IMR-90 (cell line): ENCODE results near the gene JPH3. TPM values are rescaled to one million over a fixed set of nuclear protein-coding genes. Genes with fewer than 3 reads are reported as not detected.

Experiments used
- ATAC-seq: fragments of 200-7000 bp; cut with Tn5 transposase; 2 replicates; pipeline ENCODE4 v1.9.1; 2020; ENCODE audit warnings: low read depth, mild to moderate bottlenecking, moderate library complexity
- BruUV-seq: library from RNA; stranded (reverse); fragments of 400-500 nt; replicated peaks from 2 replicates; lab custom pipeline; 2021; lab: Mats Ljungman, UMichigan
- CTCF ChIA-PET: fragments of 300-600 bp; formaldehyde crosslinking; extraction: SDS; loops from one replicate; lab custom pipeline; 2021; ENCODE audit warnings: antibody characterized with exemption; lab: Yijun Ruan, JAX
- POLR2A ChIA-PET: fragments of 300-600 bp; sonication (Branson Sonifier 250); formaldehyde crosslinking; loops from one replicate; lab custom pipeline; 2022; ENCODE audit warnings: antibody characterized with exemption; ENCODE audit not compliant: unreplicated experiment; lab: Charles Lee
- DNase-seq: peaks from one replicate; pipeline ENCODE4 v3.0.0; 2013
- H2AFZ ChIP-seq: replicated peaks from 2 replicates; pipeline ENCODE3; 2013; ENCODE audit warnings: low read length, mild to moderate bottlenecking; ENCODE audit not compliant: poor library complexity
- H2AK5ac ChIP-seq: 2 replicates; pipeline ENCODE4 v1.6.1; 2013; ENCODE audit warnings: low read depth, low read length, inconsistent platforms
- H2AK9ac ChIP-seq: replicated peaks from 2 replicates; pipeline ENCODE3; 2013; ENCODE audit warnings: mild to moderate bottlenecking, low read depth, low read length, moderate library complexity; ENCODE audit not compliant: poor library complexity
- H2BK120ac ChIP-seq: 2 replicates; pipeline ENCODE4 v1.6.1; 2013; ENCODE audit warnings: low read depth, low read length, inconsistent platforms
- H2BK15ac ChIP-seq: 3 replicates; pipeline ENCODE4 v1.6.1; 2013; ENCODE audit warnings: low read depth, low read length, inconsistent platforms
- H2BK20ac ChIP-seq: 2 replicates; pipeline ENCODE4 v1.6.1; 2013; ENCODE audit warnings: low read depth, mild to moderate bottlenecking, inconsistent platforms, low read length, moderate library complexity
- H2BK5ac ChIP-seq: 2 replicates; pipeline ENCODE4 v1.6.1; 2013; ENCODE audit warnings: mild to moderate bottlenecking, low read depth, low read length, inconsistent platforms; ENCODE audit not compliant: poor library complexity, severe bottlenecking
- H3K14ac ChIP-seq: replicated peaks from 2 replicates; pipeline ENCODE4 v1.6.1; 2013; ENCODE audit warnings: low read depth, low read length, inconsistent platforms
- H3K18ac ChIP-seq: 2 replicates; pipeline ENCODE4 v1.6.1; 2013; ENCODE audit warnings: low read depth, low read length, control low read depth
- H3K23ac ChIP-seq: 2 replicates; pipeline ENCODE4 v1.6.1; 2013; ENCODE audit warnings: low read depth, low read length, inconsistent platforms
- H3K27ac ChIP-seq: 2 replicates; pipeline ENCODE4 v1.5.1; 2013; ENCODE audit warnings: mild to moderate bottlenecking, control low read depth, low read length; ENCODE audit not compliant: insufficient read depth
- H3K27me3 ChIP-seq: 2 replicates; pipeline ENCODE4 v1.6.1; 2013; ENCODE audit warnings: low read length; ENCODE audit not compliant: control insufficient read depth, insufficient read depth
- H3K36me3 ChIP-seq: 2 replicates; pipeline ENCODE4 v1.6.1; 2013; ENCODE audit warnings: low read length, mixed read lengths; ENCODE audit not compliant: control insufficient read depth, insufficient read depth
- H3K4ac ChIP-seq: 2 replicates; pipeline ENCODE4 v1.6.1; 2013; ENCODE audit warnings: low read depth, low read length, inconsistent platforms
- H3K4me1 ChIP-seq: 2 replicates; pipeline ENCODE4 v1.6.1; 2013; ENCODE audit warnings: low read length, mixed read lengths; ENCODE audit not compliant: control insufficient read depth, insufficient read depth
- H3K4me2 ChIP-seq: 2 replicates; pipeline ENCODE4 v1.6.1; 2013; ENCODE audit warnings: low read depth, mild to moderate bottlenecking, control low read depth, low read length, moderate library complexity
- H3K4me3 ChIP-seq: 2 replicates; pipeline ENCODE4 v1.5.1; 2013; ENCODE audit warnings: low read depth, mild to moderate bottlenecking, control low read depth, low read length, moderate library complexity; ENCODE audit not compliant: insufficient read depth
- H3K56ac ChIP-seq: 2 replicates; pipeline ENCODE4 v1.6.1; 2013; ENCODE audit warnings: low read length, inconsistent platforms; ENCODE audit not compliant: insufficient read depth; ENCODE audit errors: extremely low read depth
- H3K79me1 ChIP-seq, 2 experiments: 2 replicates each; pipeline ENCODE4 v1.6.1; 2013; ENCODE audit warnings: low read length in 2 of 2, inconsistent platforms in 1 of 2, low read depth in 1 of 2
- H3K9ac ChIP-seq: 2 replicates; pipeline ENCODE4 v1.6.1; 2013; ENCODE audit warnings: low read depth, low read length, control low read depth
- H3K9me1 ChIP-seq: 2 replicates; pipeline ENCODE4 v1.6.1; 2013; ENCODE audit warnings: low read length, inconsistent platforms; ENCODE audit not compliant: insufficient read depth
- H3K9me3 ChIP-seq: 2 replicates; pipeline ENCODE4 v1.6.1; 2013; ENCODE audit warnings: low read length; ENCODE audit not compliant: control insufficient read depth, insufficient read depth
- H4K20me1 ChIP-seq: 2 replicates; pipeline ENCODE4 v1.6.1; 2013; ENCODE audit warnings: low read length, inconsistent platforms; ENCODE audit not compliant: insufficient read depth
- H4K5ac ChIP-seq: 2 replicates; pipeline ENCODE4 v1.6.1; 2013; ENCODE audit warnings: mild to moderate bottlenecking, low read depth, low read length, control low read depth
- H4K8ac ChIP-seq, 2 experiments: 2 replicates each; pipeline ENCODE4 v1.6.1; 2013; ENCODE audit warnings: low read depth in 2 of 2, low read length in 2 of 2, control low read depth in 1 of 2, inconsistent platforms in 1 of 2
- H4K91ac ChIP-seq: 2 replicates; pipeline ENCODE4 v1.6.1; 2013; ENCODE audit warnings: low read depth, low read length, inconsistent platforms; ENCODE audit not compliant: insufficient read depth
- BHLHE40 ChIP-seq: fragments of 150-350 bp; IDR thresholded peaks from 2 replicates; pipeline ENCODE4 v1.6.1; 2016; ENCODE audit warnings: mild to moderate bottlenecking, low read depth, low read length
- CHD1 ChIP-seq: IDR thresholded peaks from 2 replicates; pipeline ENCODE4 v1.6.1; 2012; ENCODE audit warnings: low read depth, low read length, improper control_type of control experiment
- MAFK ChIP-seq: IDR thresholded peaks from 2 replicates; pipeline ENCODE4 v1.6.1; 2012; ENCODE audit warnings: low read depth, low read length, improper control_type of control experiment
- MXI1 ChIP-seq: IDR thresholded peaks from 2 replicates; pipeline ENCODE4 v1.6.1; 2012; ENCODE audit warnings: low read depth, mild to moderate bottlenecking, low read length, moderate library complexity, borderline replicate concordance
- WGBS, 2 experiments: methylation state at CpG; one replicate each; pipeline versions ENCODE4 v1.1.5 to v1.1.7; 2013; ENCODE audit warnings: missing lambda C conversion rate in 2 of 2; ENCODE audit not compliant: insufficient read length in 1 of 2; ENCODE audit errors: extremely low coverage in 2 of 2; 5-methylcytosine and 5-hydroxymethylcytosine counted together
- dilution Hi-C: fragments of 300-500 bp; cut with HindIII; formaldehyde crosslinking; loops from one replicate; pipeline ENCODE4 v1.14.3; 2018; ENCODE audit warnings: low sequenced_read_pairs; ENCODE audit not compliant: unreplicated experiment
- in situ Hi-C: fragments of 300-500 bp; cut with MboI; formaldehyde crosslinking; loops from 3 replicates; pipeline ENCODE4 v1.14.3; 2019; ENCODE audit warnings: low sequenced_read_pairs, inconsistent platforms, mixed read lengths
- intact Hi-C: fragments of 100-400 bp; cut with micrococcal nuclease; formaldehyde crosslinking; loops from 2 replicates; pipeline ENCODE4 v1.10.0; 2022
- polyA plus RNA-seq, 3 experiments: library from polyadenylated mRNA; depleted of rRNA; stranded (reverse); fragments of >200 nt; gene quantifications; 2 replicates each; pipeline ENCODE4 v1.2.3, GENCODE V29; 2012; ENCODE audit warnings: low replicate concordance in 1 of 3
- total RNA-seq: library from RNA; depleted of rRNA; stranded (reverse); fragments of >200 nt; gene quantifications from 2 replicates; pipeline ENCODE4 v1.2.3, GENCODE V29; 2012

The JPH3 gene
- total and polyA plus RNA-seq, 2 of the 4 experiments (the other 2 are of a cell fraction), result 0.03 TPM; not detected in 1

- Histone ChIP-seq H3K4ac (no peak overlapping the region), H2AK9ac (no peak overlapping the region), H3K4me3 (no peak overlapping the region), H3K23ac (no peak overlapping the region), H2BK120ac (no peak overlapping the region), H4K20me1 (no peaks in the 10 kb centered on the region; the same call in 1 of the 2 replicates), H3K9me1 (no peaks in the 10 kb centered on the region), H3K14ac (no peak overlapping the region), H3K79me1 (no peaks in the 10 kb centered on the region), H2AK5ac (no peak overlapping the region), H2BK15ac (no peak overlapping the region), H3K36me3 (no peaks in the 10 kb centered on the region), H4K5ac (no peak overlapping the region), H2BK20ac (no peak overlapping the region), H3K18ac (no peak overlapping the region), H3K4me1 (no peaks in the 10 kb centered on the region), H3K56ac (no peak overlapping the region), H2BK5ac (no peak overlapping the region), H3K27me3 (peaks cover 71% of the 10 kb centered on the region), H3K9me3 (no peaks in the 10 kb centered on the region; the same call in 1 of the 2 replicates), H3K9ac (no peak overlapping the region), H3K27ac (no peak overlapping the region), H3K4me2 (no peak overlapping the region), H4K8ac (no peak overlapping the region), H2AFZ (no peak overlapping the region), H4K91ac (no peak overlapping the region)
- DNase-seq, result no peak
- ChIA-PET POLR2A (no interaction called here), CTCF (no interaction called here)
- no peak for ATAC-seq
- intact Hi-C loops, result no loop called here
- TF ChIP-seq MXI1, result no peak
- TF ChIP-seq MAFK, result no peak
- TF ChIP-seq CHD1, result no peak
- TF ChIP-seq BHLHE40, result no peak
- BruUV-seq, result no TSS peak
- in situ Hi-C loops, result no loop called here
- dilution Hi-C loops, result no loop called here
- 88% methylated on average over 3 of the region's 9 CpGs; no CpG with 5 or more reads in 1 of the 2 experiments for WGBS, 2 experiments
Observed at GRCh38 chr16:87645802-87646201, 43.5 kb downstream of the JPH3 start.
